NCI-H345 (cell line): Measurements from ENCODE around the gene CAMK2N2.
"Not testable (repeated sequence)": the region's sequence is repeated elsewhere in the genome, so short reads cannot be mapped to it uniquely, and the experiment has no call there.

Source experiments
- DNase-seq: peaks from one replicate; lab custom pipeline; 2025; lab: John Stamatoyannopoulos, UW

Gene CAMK2N2

GRCh38 chr3:184272269-184272668 lies 10.9 kb upstream of the CAMK2N2 start:
- DNase-seq: no peak

- not testable (repeated sequence) for DNase-seq
These were observed 5.9 kb upstream of the CAMK2N2 start for GRCh38 chr3:184267249-184267648.

GRCh38 chr3:184262764-184263179 lies 1.4 kb upstream of the CAMK2N2 start:
- DNase-seq: no peak

GRCh38 chr3:184261854-184262763 lies 756 bp upstream of the CAMK2N2 start:
- DNase-seq: peak; percentile 89

GRCh38 chr3:184260724-184261269 lies 556 bp downstream of the CAMK2N2 start:
- no peak for DNase-seq

GRCh38 chr3:184259878-184260723 lies 1.3 kb downstream of the CAMK2N2 start:
- DNase-seq: no peak

- no peak for DNase-seq
These were observed 1.9 kb downstream of the CAMK2N2 start for GRCh38 chr3:184259396-184259877.

- no peak for DNase-seq
These were observed 2.4 kb downstream of the CAMK2N2 start for GRCh38 chr3:184258926-184259325.

- no peak for DNase-seq
These were observed 4.1 kb downstream of the CAMK2N2 start for GRCh38 chr3:184257083-184257915.

GRCh38 chr3:184255291-184256039 lies 5.9 kb downstream of the CAMK2N2 start:
- no peak for DNase-seq

GRCh38 chr3:184250167-184250828 lies 11.1 kb downstream of the CAMK2N2 start:
- DNase-seq: peak; percentile 96

GRCh38 chr3:184249412-184250166 lies 11.8 kb downstream of the CAMK2N2 start, which contains the start of gene EEF1AKMT4:
Gene EEF1AKMT4 (plus strand): TSS chr3:184249672. CDS start chr3:184249695, 23 bp downstream.
- DNase-seq: peak; percentile 99

- peak; percentile 93 for DNase-seq
These were observed 12.6 kb downstream of the CAMK2N2 start, which contains the start of gene ALG3 for GRCh38 chr3:184248454-184249411. Gene ALG3 (minus strand): TSS chr3:184248962. CDS start chr3:184248940, 22 bp downstream.

- DNase-seq: no peak
These were observed 19.1 kb downstream of the CAMK2N2 start for GRCh38 chr3:184242297-184242685.

- no peak for DNase-seq
These were observed 19.7 kb downstream of the CAMK2N2 start for GRCh38 chr3:184241447-184242296.

GRCh38 chr3:184241141-184241446 lies 20.3 kb downstream of the CAMK2N2 start:
- DNase-seq: no peak
